ENCODE measurements around the gene EMILIN3.

EMILIN3 gene

DNA sequence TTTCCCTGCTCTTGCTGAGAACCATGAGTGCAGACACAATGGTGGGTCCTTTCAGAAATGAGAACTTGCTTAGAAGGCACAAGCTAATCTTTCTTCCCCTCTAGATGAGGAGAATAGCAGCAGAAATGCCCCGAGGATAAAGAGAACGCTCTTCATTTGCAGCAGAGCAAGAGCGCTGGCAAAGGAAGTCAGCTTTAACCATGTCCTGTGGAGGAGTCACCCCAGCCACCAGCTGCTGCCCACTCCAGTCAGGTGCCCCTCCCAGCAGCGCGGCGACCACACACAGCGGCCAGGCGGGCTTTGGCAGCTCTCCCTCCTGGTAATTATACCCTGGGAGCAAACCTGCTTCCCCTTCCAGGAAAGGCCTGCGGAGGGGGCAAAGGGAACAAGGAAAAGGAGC is 42.4 kb upstream of the EMILIN3 start:
- Histone ChIP-seq H3K9me3 (no peaks in the 10 kb centered on the region), H3K27me3 (no peaks in the 10 kb centered on the region), H3K4me3 (no peak overlapping the region), H3K27ac (no peak overlapping the region), H3K36me3 (peaks cover 69 to 92% (median 87%) of the 10 kb centered on the region in 3 donors), H3K4me1 (peaks cover 0 to 10% (median 4%) of the 10 kb centered on the region in 4 donors)
- no peak for DNase-seq
- intact Hi-C loops (cut with DNase I; ENCODE audit: low total_unique reads) = loop anchor here (10.0 kb wide), 1 partner anchor 274 kb away; the partner anchor contains the start of gene PLCG1
- TF ChIP-seq, protein P1, sequence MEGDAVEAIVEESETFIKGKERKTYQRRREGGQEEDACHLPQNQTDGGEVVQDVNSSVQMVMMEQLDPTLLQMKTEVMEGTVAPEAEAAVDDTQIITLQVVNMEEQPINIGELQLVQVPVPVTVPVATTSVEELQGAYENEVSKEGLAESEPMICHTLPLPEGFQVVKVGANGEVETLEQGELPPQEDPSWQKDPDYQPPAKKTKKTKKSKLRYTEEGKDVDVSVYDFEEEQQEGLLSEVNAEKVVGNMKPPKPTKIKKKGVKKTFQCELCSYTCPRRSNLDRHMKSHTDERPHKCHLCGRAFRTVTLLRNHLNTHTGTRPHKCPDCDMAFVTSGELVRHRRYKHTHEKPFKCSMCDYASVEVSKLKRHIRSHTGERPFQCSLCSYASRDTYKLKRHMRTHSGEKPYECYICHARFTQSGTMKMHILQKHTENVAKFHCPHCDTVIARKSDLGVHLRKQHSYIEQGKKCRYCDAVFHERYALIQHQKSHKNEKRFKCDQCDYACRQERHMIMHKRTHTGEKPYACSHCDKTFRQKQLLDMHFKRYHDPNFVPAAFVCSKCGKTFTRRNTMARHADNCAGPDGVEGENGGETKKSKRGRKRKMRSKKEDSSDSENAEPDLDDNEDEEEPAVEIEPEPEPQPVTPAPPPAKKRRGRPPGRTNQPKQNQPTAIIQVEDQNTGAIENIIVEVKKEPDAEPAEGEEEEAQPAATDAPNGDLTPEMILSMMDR (IDR thresholded peaks at IDR 0.05) = no peak

DNA sequence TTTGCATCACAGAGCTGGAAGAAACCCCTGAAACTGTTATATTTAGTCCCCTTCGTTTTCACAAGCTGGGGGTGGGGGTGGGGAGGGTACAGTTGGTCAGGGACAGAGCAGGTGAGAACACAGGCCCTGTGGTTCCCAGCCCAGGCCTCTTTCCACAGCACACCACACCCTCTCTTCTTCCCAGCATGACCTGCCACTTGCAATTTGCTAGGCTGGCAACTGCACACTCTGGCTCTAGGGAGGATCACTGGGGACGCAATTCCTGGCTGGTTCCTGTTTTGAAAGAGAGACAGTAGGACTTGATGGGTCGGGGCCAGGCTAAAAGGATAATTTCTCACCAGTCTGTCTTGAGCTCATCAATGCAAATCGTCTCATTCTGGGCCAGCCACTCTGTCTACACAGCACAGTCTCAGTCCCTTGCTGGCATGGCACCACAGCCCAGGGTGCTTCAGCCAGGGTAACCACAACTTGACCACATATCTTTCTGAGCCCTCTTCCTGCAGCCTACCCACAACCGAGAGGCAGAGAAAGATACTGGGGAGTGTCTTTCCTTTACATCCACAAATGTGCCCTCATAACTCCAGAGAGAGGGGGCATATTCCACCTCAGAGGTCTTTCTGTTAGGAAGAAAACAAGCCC is 41.7 kb upstream of the EMILIN3 start:
- Histone ChIP-seq H3K9me3 (no peaks in the 10 kb centered on the region), H3K4me3 (no peak overlapping the region), H3K27ac (no peak overlapping the region), H3K27me3 (no peaks in the 10 kb centered on the region), H3K4me1 (peaks cover 0 to 10% (median 4%) of the 10 kb centered on the region in 4 donors), H3K36me3 (peaks cover 74 to 92% (median 87%) of the 10 kb centered on the region in 3 donors)
- TF ChIP-seq, protein P1 (IDR thresholded peaks at IDR 0.05) = no peak
- intact Hi-C loops (cut with DNase I; ENCODE audit: low total_unique reads) = loop anchor here (10.0 kb wide), 1 partner anchor 273 kb away; the partner anchor contains the start of gene PLCG1
- no peak for DNase-seq

DNA sequence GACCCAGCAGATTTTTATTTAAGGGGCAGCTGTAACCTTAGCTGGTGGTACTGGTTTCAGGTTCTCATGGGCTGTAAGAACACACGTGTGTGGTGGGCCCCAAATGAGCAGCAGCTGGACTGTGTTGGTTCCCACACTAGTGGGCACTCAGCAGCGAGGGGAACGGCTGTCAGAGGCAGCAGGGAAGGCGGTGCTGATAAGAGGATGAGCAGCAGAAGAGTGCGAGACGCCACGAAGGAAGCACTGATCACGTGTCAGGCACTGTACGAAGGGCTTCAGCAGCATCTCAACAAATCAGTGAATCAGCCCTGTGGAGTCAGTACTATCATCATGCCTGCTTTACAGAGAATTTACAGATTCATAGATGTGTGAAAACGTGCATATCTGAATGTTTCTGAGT is 41.0 kb upstream of the EMILIN3 start:
- Histone ChIP-seq H3K27me3 (no peaks in the 10 kb centered on the region), H3K27ac (no peak overlapping the region), H3K4me1 (peaks cover 0 to 10% (median 4%) of the 10 kb centered on the region in 4 donors), H3K4me3 (no peak overlapping the region), H3K9me3 (no peaks in the 10 kb centered on the region), H3K36me3 (peaks cover 73 to 88% (median 83%) of the 10 kb centered on the region in 3 donors)
- no peak for DNase-seq
- intact Hi-C loops (cut with DNase I; ENCODE audit: low total_unique reads) = loop anchor here (10.0 kb wide), 1 partner anchor 273 kb away; the partner anchor contains the start of gene PLCG1
- TF ChIP-seq, protein P1 (IDR thresholded peaks at IDR 0.05) = no peak

DNA sequence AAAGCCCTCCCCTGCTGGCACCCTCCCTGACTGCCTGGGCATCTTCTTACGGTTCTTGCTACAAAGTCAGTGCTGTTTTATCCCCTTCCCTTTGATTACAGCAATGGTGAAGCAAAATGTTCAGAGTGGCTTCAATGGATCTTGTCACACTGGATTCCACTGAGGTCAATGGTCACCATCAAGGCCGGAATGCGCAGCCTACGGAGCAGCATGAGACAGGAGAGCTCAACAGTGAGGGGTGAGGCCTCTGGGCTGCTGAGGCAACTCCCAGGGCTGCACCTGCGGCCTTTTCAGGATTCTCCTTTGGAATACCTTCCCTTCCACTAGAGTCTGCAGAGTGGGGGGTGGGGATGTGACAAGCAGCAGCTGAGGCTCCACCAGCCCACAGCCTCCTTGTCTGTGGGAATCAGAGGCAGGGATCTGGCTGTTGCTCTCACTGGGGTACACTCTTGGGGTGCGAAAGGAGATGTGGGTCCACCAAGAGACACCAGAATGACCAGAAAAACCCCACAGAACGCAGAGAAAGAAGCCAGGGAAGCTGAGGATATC is 40.4 kb upstream of the EMILIN3 start:
- TF ChIP-seq, protein P1 (IDR thresholded peaks at IDR 0.05) = no peak
- Histone ChIP-seq H3K4me1 (peaks cover 0 to 9% (median 4%) of the 10 kb centered on the region in 4 donors), H3K4me3 (no peak overlapping the region)

DNA sequence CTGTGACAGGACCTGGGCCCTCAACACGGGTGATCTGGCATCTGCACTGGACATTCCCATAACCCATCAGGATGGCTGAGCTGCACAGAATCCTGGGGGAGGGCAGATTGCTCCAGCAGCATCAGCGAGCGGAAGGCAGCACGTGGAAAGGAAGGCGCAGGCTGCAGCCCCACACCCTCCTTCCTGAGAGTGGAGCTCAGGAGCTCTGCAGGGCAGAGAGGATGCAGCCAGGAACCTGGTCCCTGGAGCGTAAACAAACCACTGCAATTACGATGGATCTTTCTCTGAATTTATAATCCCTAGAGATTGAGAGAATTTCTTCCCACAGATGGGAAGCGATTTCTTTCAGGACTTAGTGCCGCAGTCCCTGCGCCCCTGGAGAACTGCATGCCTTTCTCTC is 39.7 kb upstream of the EMILIN3 start:
- TF ChIP-seq, protein P1 (IDR thresholded peaks at IDR 0.05) = no peak
- peaks cover 65 to 81% (median 77%) of the 10 kb centered on the region in 3 donors for H3K36me3 ChIP-seq
- intact Hi-C loops (cut with DNase I; ENCODE audit: low total_unique reads) = loop anchor here (10.0 kb wide), 1 partner anchor 272 kb away; the partner anchor contains the start of gene PLCG1

More for the DNA sequence above, 40.4 kb upstream of the EMILIN3 start:
- Histone ChIP-seq H3K27ac (no peak overlapping the region), H3K36me3 (peaks cover 66 to 83% (median 79%) of the 10 kb centered on the region in 3 donors), H3K9me3 (no peaks in the 10 kb centered on the region), H3K27me3 (no peaks in the 10 kb centered on the region)
- no peak for DNase-seq
- intact Hi-C loops (cut with DNase I; ENCODE audit: low total_unique reads) = loop anchor here (10.0 kb wide), 1 partner anchor 272 kb away; the partner anchor contains the start of gene PLCG1

More for the DNA sequence above, 39.7 kb upstream of the EMILIN3 start:
- no peak for DNase-seq
- Histone ChIP-seq H3K4me1 (peaks cover 0 to 4% (median 2%) of the 10 kb centered on the region in 4 donors), H3K4me3 (no peak overlapping the region), H3K27me3 (no peaks in the 10 kb centered on the region), H3K27ac (no peak overlapping the region), H3K9me3 (no peaks in the 10 kb centered on the region)

All from tibial artery (tissue), 4 donors.